Activated naive CD4-positive, alpha-beta T cell treated with anti-CD3 and anti-CD28 coated beads, Interleukin-2, amount 50 U/mL, for 72 hours (primary cell): ENCODE results near the gene GABRG3. TPM values are rescaled to one million over a fixed set of nuclear protein-coding genes. Genes with fewer than 3 reads are reported as not detected.

Experiments
- ATAC-seq, 2 donors: fragments of 150-1000 bp; cut with Tn5 transposase; 2 replicates each; pipeline ENCODE4 v1.10.0; 2021; ENCODE audit warnings: mild to moderate bottlenecking in 2 of 2, moderate library complexity in 2 of 2
- DNase-seq, 2 donors: peaks; one replicate each; pipeline ENCODE4 v3.0.0; 2021 to 2022; ENCODE audit warnings: low spot score in 2 of 2
- H3K27ac Mint-ChIP-seq, 2 donors: one replicate each; pipeline ENCODE4 v1.8.0; 2022; ENCODE audit warnings: mild to moderate bottlenecking in 2 of 2, mixed read lengths in 2 of 2
- H3K36me3 Mint-ChIP-seq, 2 donors: one replicate each; pipeline ENCODE4 v1.8.0; 2022; ENCODE audit warnings: mixed read lengths in 2 of 2
- H3K9me3 Mint-ChIP-seq, 2 donors: one replicate each; pipeline ENCODE4 v1.8.0; 2022; ENCODE audit warnings: mixed read lengths in 2 of 2
- total RNA-seq, 2 donors: library from RNA; stranded (reverse); gene quantifications; one replicate each; pipeline ENCODE4 v1.2.3, GENCODE V29; 2022

GABRG3 gene
- total RNA-seq, 2 donors from 2014 or later, result not detected

DNA sequence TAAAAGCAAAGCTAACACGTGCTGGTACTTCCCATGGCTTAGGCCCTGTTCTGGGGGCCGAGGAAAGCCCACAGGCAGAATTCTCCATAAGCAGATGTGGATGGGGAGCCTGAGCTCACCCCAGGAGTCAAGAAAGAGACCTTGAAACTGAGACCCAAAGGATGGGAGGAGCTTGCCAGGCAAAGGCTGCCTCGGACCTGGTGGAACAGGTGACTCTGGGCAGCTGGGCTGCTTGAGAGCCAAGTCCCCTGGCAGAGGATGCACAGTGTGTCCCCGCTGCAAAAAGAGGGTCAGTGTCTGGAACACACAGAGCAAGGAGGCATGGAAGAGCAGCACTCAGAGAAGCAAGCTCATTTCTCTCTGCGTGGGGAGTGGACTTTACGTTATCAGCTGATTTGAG, 528.7 kb downstream of the GABRG3 start:
- Mint-ChIP-seq H3K36me3 (peaks cover 0 to 5% of the 10 kb centered on the region in 2 donors), H3K27ac (no peak overlapping the region), H3K9me3 (peaks cover 10 to 15% of the 10 kb centered on the region in 2 donors)
- no peak for ATAC-seq
- no peak for DNase-seq

DNA sequence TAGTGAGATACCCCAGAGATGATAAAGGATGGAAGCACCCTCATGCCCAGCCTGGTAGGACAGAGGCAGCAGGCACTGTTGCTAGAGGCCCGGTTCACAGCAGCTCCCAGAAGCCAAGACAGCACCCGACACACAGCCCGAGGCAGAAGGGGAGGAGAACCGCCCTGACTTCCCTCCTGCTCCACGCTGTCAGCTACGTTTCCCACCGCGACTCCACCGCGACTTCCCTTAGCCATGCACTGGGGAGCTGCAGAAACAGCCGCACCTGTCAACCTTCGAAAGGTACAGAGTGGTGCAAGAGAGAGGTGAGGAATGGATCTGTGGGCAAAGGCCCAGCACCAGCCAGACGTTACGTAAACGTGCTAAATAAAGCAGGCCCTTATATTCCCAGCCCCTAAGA, 529.2 kb downstream of the GABRG3 start:
- Mint-ChIP-seq H3K36me3 (peaks cover 0 to 5% of the 10 kb centered on the region in 2 donors), H3K9me3 (peaks cover 10% of the 10 kb centered on the region in 2 donors), H3K27ac (no peak overlapping the region)
- DNase-seq, result no peak
- ATAC-seq, result no peak

- Mint-ChIP-seq H3K27ac (no peak overlapping the region), H3K36me3 (peaks cover 10 to 18% of the 10 kb centered on the region in 2 donors), H3K9me3 (peaks cover 24 to 29% of the 10 kb centered on the region in 2 donors)
- ATAC-seq (no peak), DNase-seq (no peak)
Measured at GRCh38 chr15:27506752-27507151, 535.8 kb downstream of the GABRG3 start.

DNA sequence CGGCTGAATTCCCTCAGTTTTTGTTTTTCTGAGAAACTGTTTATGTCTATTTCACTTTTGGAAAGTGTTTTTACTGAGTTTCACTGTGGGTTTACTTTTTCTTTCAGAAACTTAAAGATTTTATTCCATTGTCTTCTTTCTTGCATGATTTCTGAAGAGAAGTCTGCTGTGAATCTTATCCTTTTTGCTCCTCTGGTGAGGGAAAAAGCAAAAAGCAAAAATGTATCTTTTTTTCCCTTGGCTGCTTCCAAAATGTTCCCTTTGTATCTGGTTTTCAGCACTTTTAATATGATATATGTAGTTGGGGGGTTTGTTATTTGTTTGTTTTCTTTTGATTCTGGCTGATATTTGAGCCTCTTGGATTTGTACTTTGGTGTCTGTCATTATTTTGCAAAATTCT, 538.0 kb downstream of the GABRG3 start:
- Mint-ChIP-seq H3K36me3 (peaks cover 10 to 29% of the 10 kb centered on the region in 2 donors), H3K27ac (no peak overlapping the region), H3K9me3 (peaks cover 32 to 34% of the 10 kb centered on the region in 2 donors)
- ATAC-seq (no peak), DNase-seq (no peak)

DNA sequence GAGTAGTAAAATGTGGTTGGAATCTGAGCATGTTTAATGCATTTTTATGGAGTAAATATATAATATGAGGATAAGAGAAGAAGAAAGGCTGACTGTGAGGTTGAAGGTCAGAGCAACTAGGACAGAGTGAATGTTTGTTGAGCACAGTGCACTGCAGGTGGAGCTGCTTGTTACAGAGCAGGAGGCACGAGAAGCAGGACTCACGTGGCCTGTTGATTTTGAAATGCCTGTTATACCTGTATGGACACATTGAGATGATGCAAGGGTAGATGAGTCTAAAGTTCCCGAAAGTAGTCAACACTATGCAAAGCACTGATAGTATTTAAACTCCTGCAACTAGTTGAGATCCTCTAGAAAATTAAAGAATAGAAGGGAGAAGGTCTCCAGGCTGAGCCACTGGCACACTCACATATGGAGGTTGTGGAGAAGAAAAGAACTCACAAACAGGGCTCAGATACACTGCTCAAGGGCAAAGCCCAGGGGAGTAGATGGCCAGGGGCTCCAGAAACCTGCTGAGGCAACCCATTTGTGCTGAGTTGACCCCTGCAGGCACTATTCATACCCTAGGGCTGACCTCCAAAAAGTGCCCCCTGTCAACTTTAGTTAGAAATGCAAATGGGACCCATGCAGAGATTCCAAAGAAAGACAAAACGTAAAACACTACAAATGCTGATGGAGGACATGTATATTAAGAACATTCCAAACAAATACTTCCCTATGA, 541.5 kb downstream of the GABRG3 start:
- peaks cover 38 to 47% of the 10 kb centered on the region in 2 donors for H3K9me3 Mint-ChIP-seq
- ATAC-seq, result no peak

DNA sequence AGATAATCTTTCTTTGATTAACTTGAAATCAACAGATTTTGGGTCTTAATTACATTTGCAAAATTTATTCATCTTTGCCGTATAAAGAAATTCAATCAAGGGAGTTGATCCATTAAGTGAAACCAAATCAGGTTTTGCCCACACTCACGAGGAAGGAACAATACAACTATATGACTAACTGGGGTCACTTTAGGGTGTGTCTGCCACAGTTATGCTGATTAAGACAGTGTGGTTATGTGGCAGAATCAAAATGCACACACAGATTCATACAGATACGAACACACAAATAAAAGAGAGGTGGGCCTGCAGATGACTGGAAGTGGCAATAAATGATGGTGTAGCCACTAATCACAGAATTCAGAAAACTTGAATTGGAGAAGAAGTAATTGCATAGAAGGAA, 543.5 kb downstream of the GABRG3 start:
- ATAC-seq (no peak), DNase-seq (no peak)
- Mint-ChIP-seq H3K36me3 (peaks cover 4 to 23% of the 10 kb centered on the region in 2 donors), H3K9me3 (peaks cover 36 to 48% of the 10 kb centered on the region in 2 donors), H3K27ac (no peak overlapping the region)

More for the DNA sequence above, 541.5 kb downstream of the GABRG3 start:
- peaks cover 10 to 29% of the 10 kb centered on the region in 2 donors for H3K36me3 Mint-ChIP-seq
- H3K27ac Mint-ChIP-seq, result no peak overlapping the region
- DNase-seq, result no peak

- DNase-seq, result no peak
- Mint-ChIP-seq H3K36me3 (peaks cover 11% of the 10 kb centered on the region in 2 donors), H3K9me3 (peaks cover 30 to 45% of the 10 kb centered on the region in 2 donors), H3K27ac (no peak overlapping the region)
- ATAC-seq, result no peak
Measured at GRCh38 chr15:27527490-27528067, 556.6 kb downstream of the GABRG3 start.

GRCh38 chr15:27529399-27529798, 558.4 kb downstream of the GABRG3 start:
- Mint-ChIP-seq H3K9me3 (peaks cover 32 to 38% of the 10 kb centered on the region in 2 donors), H3K27ac (no peak overlapping the region), H3K36me3 (peaks cover 11% of the 10 kb centered on the region in 2 donors)
- DNase-seq, result no peak
- ATAC-seq, result no peak

DNA sequence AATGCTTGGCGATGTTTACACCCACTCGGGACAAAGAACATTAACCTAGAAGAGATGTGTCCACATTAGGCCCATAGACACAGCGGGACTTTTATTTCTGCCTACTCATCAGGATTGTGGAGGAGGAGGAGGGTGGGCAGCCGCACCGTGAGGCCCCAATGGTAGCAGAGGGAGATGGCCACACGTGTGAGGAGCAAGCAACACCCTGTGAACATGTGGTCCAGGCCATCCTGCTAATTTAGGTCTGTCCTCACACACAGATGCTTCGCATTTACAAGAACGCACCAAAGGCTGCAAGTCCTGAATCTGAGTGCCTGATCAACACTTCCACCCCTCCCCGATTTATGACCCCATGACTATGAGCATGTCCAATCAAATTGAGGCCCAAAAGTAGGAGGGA, 560.0 kb downstream of the GABRG3 start:
- no peak for DNase-seq
- ATAC-seq, result no peak
- peaks cover 10 to 11% of the 10 kb centered on the region in 2 donors for H3K36me3 Mint-ChIP-seq
- no peak overlapping the region for H3K27ac Mint-ChIP-seq
- peaks cover 27 to 36% of the 10 kb centered on the region in 2 donors for H3K9me3 Mint-ChIP-seq

DNA sequence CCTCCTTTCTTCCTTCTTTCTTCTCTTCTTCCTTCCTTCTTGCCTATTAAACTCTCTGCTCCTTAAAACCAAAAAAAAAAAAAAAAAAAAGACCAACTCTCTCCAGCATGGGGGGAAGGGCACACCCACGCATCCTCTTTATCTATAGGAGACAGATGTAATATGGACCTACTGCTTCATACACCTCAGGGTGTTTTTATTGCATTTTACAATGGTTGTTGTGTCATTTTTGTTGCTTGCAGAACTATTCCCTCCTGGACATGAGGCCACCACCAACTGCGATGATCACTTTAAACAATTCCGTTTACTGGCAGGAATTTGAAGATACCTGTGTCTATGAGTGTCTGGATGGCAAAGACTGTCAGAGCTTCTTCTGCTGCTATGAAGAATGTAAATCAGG, 561.4 kb downstream of the GABRG3 start:
- Mint-ChIP-seq H3K36me3 (peaks cover 0 to 3% of the 10 kb centered on the region in 2 donors), H3K9me3 (peaks cover 15 to 26% of the 10 kb centered on the region in 2 donors), H3K27ac (no peak overlapping the region)
- ATAC-seq (no peak), DNase-seq (no peak)

DNA sequence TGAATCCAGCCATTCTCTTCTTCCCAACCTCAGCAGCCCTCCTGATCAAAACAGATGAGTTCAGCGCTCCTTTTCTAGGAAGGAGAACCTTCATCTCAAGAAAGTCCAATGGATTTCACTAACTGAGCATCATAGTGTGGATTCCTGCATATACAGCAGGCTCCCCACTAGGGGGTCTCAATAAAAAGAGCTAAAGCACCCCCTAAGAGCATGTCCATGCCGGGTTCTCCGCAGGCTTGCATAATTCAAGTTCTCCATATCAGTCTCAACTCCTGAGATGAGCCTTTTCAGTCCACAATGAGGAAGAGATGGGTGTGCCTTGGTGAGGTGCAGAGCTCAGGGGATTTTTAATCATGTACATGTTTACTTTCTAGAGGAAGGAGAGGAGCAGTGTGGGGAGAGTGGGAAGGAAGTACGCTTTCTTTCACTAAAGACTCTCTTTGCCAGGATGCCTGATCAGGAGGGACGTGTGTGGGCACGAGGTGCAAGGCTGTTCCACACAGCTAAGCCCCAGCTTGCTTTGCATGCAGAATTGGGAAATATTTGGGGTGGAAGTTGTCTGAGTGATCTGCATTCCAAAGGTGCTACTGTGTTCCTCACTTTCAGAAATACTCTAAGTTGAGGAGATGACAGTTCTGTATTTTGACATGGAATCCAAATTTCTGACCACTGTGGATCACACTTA, 564.6 kb downstream of the GABRG3 start:
- H3K9me3 Mint-ChIP-seq, result peaks cover 7 to 29% of the 10 kb centered on the region in 2 donors
- H3K36me3 Mint-ChIP-seq, result peaks cover 0 to 2% of the 10 kb centered on the region in 2 donors
- ATAC-seq, result no peak
- no peak overlapping the region for H3K27ac Mint-ChIP-seq
- no peak for DNase-seq

DNA sequence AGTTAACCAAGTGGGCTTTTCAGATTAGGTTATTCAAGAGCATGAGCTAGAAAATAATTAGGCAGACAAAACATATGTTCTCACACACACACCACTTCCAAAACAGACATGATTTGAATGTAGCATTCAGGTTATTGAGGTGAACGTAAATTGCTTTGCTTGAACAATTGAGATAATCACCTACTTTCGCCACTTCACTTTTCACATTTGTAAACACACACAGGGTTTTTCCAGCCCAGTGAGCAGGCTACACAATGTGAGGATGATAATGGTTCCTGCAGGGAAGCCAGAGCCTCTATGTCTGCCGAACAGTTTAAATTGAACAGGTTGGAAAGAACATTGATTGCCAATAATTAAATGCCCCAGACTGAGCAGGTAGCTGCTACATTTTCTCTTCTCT, 567.3 kb downstream of the GABRG3 start:
- Mint-ChIP-seq H3K36me3 (peaks cover 0 to 8% of the 10 kb centered on the region in 2 donors), H3K9me3 (peaks cover 7 to 18% of the 10 kb centered on the region in 2 donors), H3K27ac (no peak overlapping the region)
- ATAC-seq (no peak), DNase-seq (no peak)

DNA sequence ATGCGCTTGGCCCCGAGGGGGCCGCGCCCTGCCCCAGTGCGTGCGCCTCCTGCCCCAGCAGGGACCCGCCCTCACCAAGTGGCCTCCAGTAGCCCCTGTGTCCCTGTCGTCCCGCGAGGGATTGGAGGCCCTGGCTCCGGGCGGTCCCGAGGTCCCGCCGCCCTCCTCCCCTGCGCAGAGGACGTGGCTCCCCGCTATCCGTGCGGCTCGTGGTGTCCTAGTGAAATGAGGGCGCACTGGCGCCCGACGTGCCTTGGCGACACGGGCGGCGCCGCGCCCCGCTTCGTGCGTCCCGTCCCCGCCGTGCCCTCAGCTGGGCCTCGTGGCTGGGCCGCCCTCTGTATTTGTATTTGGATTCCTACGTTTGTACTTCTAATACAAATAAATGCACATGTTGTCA, 570.6 kb downstream of the GABRG3 start:
- Mint-ChIP-seq H3K9me3 (peaks cover 7 to 24% of the 10 kb centered on the region in 2 donors), H3K36me3 (peaks cover 0 to 16% of the 10 kb centered on the region in 2 donors), H3K27ac (no peak overlapping the region)
- no peak for DNase-seq
- no peak for ATAC-seq

DNA sequence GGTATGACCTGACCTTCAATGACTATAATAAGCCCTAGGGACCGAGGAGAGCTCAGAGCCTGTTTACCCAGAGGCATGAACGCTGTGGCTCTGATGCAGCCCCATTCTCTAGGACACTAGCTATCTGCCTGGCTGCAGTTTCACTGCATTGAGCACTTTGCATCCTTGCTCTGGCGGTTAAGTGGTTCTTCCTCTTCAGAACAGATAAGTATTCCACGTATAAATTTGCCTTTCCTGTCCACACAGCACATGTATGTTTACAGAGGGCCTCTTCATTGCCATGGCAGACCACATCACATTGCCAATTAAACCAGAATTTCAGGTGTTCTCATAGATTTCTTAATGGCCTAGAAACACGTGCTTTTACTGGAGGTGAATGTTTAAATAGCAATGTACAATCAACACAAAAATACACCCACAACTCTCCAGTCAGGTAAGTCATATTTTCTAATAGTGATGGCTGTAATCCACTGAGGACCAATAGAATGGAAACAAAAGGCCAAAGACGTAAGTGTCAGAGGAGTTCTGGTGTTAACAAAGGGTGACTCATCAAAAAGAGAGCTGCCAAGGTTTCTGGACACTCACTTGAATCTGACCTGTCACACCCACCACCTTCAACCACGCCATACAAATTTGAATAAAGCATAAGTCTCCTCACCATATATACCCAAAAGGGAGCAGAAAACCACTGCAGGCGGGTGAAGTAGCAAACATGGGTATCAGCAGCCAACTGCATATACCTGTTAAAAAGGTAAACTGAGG, 574.7 kb downstream of the GABRG3 start:
- peaks cover 5 to 11% of the 10 kb centered on the region in 2 donors for H3K9me3 Mint-ChIP-seq
- no peak for ATAC-seq
- DNase-seq, result no peak
- peaks cover 0 to 12% of the 10 kb centered on the region in 2 donors for H3K36me3 Mint-ChIP-seq
- no peak overlapping the region for H3K27ac Mint-ChIP-seq

DNA sequence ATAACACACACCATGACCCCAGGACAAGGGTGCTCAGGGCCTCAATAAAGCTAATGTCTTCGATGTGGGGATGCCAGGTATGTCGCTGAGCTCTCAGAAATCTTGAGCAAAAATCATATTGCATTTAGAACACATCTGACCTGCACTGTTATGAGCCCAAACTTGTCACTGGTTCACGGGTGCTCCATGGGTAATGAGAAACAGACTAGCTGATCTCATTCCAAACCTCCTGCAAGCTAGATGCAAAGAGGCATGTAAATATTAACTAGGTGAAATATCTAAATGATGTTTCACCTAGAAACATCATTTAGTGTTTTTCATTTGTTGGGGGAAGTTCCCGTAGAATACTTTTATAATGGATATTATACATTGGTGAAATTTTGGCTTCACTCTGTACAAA, 578.8 kb downstream of the GABRG3 start:
- Mint-ChIP-seq H3K36me3 (peaks cover 0 to 15% of the 10 kb centered on the region in 2 donors), H3K27ac (no peak overlapping the region), H3K9me3 (peaks cover 6 to 18% of the 10 kb centered on the region in 2 donors)
- no peak for ATAC-seq
- no peak for DNase-seq

- H3K9me3 Mint-ChIP-seq, result peaks cover 6 to 20% of the 10 kb centered on the region in 2 donors
- peaks cover 0 to 13% of the 10 kb centered on the region in 2 donors for H3K36me3 Mint-ChIP-seq
- H3K27ac Mint-ChIP-seq, result no peak overlapping the region
- DNase-seq (no peak), ATAC-seq (no peak)
Measured at GRCh38 chr15:27550635-27551034, 579.7 kb downstream of the GABRG3 start.
